Muscle of leg (tissue), 11 donors: ENCODE results near the gene LRP1B. TPM values are rescaled to one million over a fixed set of nuclear protein-coding genes. Genes with fewer than 3 reads are reported as not detected.
"Not testable (repeated sequence)": the region's sequence is repeated elsewhere in the genome, so short reads cannot be mapped to it uniquely, and the experiment has no call there.

Experiments used
- DNase-seq: peaks from one replicate; pipeline ENCODE4 v3.0.0; 2013
- H3K27ac ChIP-seq: one replicate; pipeline ENCODE4 v1.5.1; 2013; ENCODE audit warnings: mild to moderate bottlenecking, low read length, control low read depth
- H3K27me3 ChIP-seq: one replicate; pipeline ENCODE4 v1.6.1; 2013; ENCODE audit warnings: low read length; ENCODE audit not compliant: control insufficient read depth, insufficient read depth
- H3K36me3 ChIP-seq: one replicate; pipeline ENCODE4 v1.6.1; 2013; ENCODE audit warnings: low read length; ENCODE audit not compliant: control insufficient read depth, insufficient read depth
- H3K4me1 ChIP-seq: one replicate; pipeline ENCODE4 v1.6.1; 2013; ENCODE audit warnings: low read length; ENCODE audit not compliant: control insufficient read depth, insufficient read depth
- H3K4me3 ChIP-seq: one replicate; pipeline ENCODE4 v1.5.1; 2013; ENCODE audit warnings: low read length, control low read depth
- H3K9me3 ChIP-seq: replicated peaks from 2 replicates; pipeline ENCODE4 v1.6.1; 2013; ENCODE audit warnings: low read depth, low read length; ENCODE audit not compliant: control insufficient read depth
- whole genome bisulfite sequencing: methylation state at CpG from one replicate; pipeline ENCODE4 v1.1.5; 2013; ENCODE audit warnings: missing lambda C conversion rate; ENCODE audit not compliant: insufficient coverage; 5-methylcytosine and 5-hydroxymethylcytosine counted together
- polyA plus RNA-seq, 8 donors: library from polyadenylated mRNA; unstranded; fragments of 120-200 nt; gene quantifications; one replicate each; pipeline versions ENCODE4 v1.2.1 to v1.2.3, GENCODE V29; 2013; ENCODE audit warnings: inconsistent platforms in 1 of 8, low replicate concordance in 1 of 8; ENCODE audit not compliant: insufficient read length in 8 of 8, insufficient read depth in 1 of 8
- total RNA-seq: library from RNA; stranded (reverse); fragments of 120-200 nt; gene quantifications from one replicate; pipeline ENCODE4 v1.2.4, GENCODE V29; 2013

Gene LRP1B
- total and polyA plus RNA-seq, 9 donors = 0.84 to 2.3 (median 1.4) TPM

- H3K4me3 ChIP-seq = no peak overlapping the region
- no peak overlapping the region for H3K27ac ChIP-seq
- H3K9me3 ChIP-seq = no peaks in the 10 kb centered on the region
- no peaks in the 10 kb centered on the region for H3K4me1 ChIP-seq
- no peaks in the 10 kb centered on the region for H3K27me3 ChIP-seq
- H3K36me3 ChIP-seq = no peaks in the 10 kb centered on the region
- DNase-seq = no peak
These were observed 1136.0 kb downstream of the LRP1B start for GRCh38 chr2:140994856-140995255.

- Histone ChIP-seq H3K9me3 (no peaks in the 10 kb centered on the region), H3K36me3 (no peaks in the 10 kb centered on the region), H3K27ac (no peak overlapping the region), H3K4me1 (no peaks in the 10 kb centered on the region), H3K27me3 (no peaks in the 10 kb centered on the region), H3K4me3 (no peak overlapping the region)
- WGBS = no CpG with 5 or more reads among the region's 1 CpG
- DNase-seq = no peak
These were observed 1140.4 kb downstream of the LRP1B start for GRCh38 chr2:140990416-140990815.

DNA sequence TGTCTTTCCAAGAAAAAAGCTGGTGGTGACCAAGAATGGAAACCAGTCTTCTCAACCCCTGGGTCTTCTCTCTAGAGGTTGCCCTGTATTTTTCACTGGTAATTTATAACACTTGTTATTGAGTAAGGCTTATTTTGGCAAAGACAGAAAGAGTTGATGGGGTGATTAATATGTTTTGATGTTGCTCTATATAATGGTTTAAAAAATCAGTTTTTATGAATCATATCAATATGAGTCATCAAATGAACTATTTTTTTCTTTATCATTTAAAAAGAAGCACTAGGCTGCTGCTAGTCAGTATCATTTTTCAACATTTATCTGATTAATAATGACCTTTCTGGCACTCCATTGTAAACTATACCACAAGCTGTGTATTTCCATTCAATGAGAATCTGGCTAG lies 1142.2 kb downstream of the LRP1B start:
- no peak for DNase-seq
- Histone ChIP-seq H3K4me3 (no peak overlapping the region), H3K9me3 (no peaks in the 10 kb centered on the region), H3K27ac (no peak overlapping the region), H3K36me3 (no peaks in the 10 kb centered on the region), H3K4me1 (no peaks in the 10 kb centered on the region), H3K27me3 (no peaks in the 10 kb centered on the region)

GRCh38 chr2:140986456-140986855 lies 1144.4 kb downstream of the LRP1B start:
- no peak for DNase-seq
- Histone ChIP-seq H3K9me3 (no peaks in the 10 kb centered on the region), H3K27me3 (no peaks in the 10 kb centered on the region), H3K4me3 (no peak overlapping the region), H3K36me3 (no peaks in the 10 kb centered on the region), H3K4me1 (no peaks in the 10 kb centered on the region), H3K27ac (no peak overlapping the region)
- WGBS = no CpG with 5 or more reads among the region's 1 CpG

DNA sequence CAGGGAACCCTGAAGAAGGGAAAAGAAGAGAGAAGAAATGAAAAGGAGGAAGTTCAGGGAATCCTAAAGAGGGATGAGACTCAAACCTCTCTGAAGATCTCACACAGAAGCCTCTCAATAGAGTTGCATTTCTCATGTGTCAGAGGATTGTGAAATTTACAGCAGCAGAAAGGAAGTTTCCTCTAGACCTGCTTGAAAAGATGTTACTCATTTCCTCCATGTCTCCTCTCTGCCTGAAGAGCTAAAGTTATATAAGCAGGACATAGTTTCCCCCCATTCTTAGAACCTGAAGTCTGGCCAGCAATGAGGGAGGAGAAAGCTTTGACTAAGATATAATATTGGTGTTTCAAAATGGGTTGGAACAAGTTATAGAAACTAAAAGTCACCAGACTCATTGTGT lies 1155.6 kb downstream of the LRP1B start:
- Histone ChIP-seq H3K36me3 (no peaks in the 10 kb centered on the region), H3K27ac (no peak overlapping the region), H3K4me3 (no peak overlapping the region), H3K4me1 (no peaks in the 10 kb centered on the region), H3K9me3 (no peaks in the 10 kb centered on the region), H3K27me3 (no peaks in the 10 kb centered on the region)
- no peak for DNase-seq

- Histone ChIP-seq H3K36me3 (no peaks in the 10 kb centered on the region), H3K27ac (no peak overlapping the region), H3K27me3 (no peaks in the 10 kb centered on the region), H3K4me1 (no peaks in the 10 kb centered on the region), H3K9me3 (no peaks in the 10 kb centered on the region), H3K4me3 (no peak overlapping the region)
- no peak for DNase-seq
- WGBS = no CpG with 5 or more reads among the region's 1 CpG
These were observed 1158.1 kb downstream of the LRP1B start for GRCh38 chr2:140972724-140973123.

DNA sequence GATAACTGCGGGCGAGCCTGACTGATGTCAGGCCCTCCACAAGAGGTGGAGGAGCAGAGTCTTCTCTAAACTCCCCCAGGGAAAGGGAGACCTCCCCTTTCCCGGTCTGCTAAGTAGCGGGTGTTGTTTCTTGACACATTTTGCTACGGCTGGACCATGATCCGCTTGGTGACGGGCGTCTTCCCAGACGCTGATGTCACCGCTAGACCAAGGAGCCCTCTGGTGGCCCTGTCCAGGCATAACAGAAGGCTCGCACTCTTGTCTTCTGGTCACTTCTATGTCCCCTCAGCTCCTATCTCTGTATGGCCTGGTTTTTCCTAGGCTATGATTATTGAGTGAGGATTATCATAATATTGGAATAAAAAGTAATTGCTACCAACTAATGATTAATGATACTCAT lies 1166.5 kb downstream of the LRP1B start:
- not testable (repeated sequence) for H3K9me3 ChIP-seq, H3K4me1 ChIP-seq, H3K36me3 ChIP-seq, H3K27ac ChIP-seq, H3K4me3 ChIP-seq, DNase-seq, H3K27me3 ChIP-seq
- WGBS = 89% methylated on average over 7 of the region's 11 CpGs

GRCh38 chr2:140949932-140950331 lies 1180.9 kb downstream of the LRP1B start:
- Histone ChIP-seq H3K9me3 (no peaks in the 10 kb centered on the region), H3K27me3 (no peaks in the 10 kb centered on the region), H3K4me1 (no peaks in the 10 kb centered on the region), H3K27ac (no peak overlapping the region), H3K4me3 (no peak overlapping the region), H3K36me3 (no peaks in the 10 kb centered on the region)
- no peak for DNase-seq
- no CpG with 5 or more reads among the region's 1 CpG for WGBS

- no peaks in the 10 kb centered on the region for H3K4me1 ChIP-seq
- no peaks in the 10 kb centered on the region for H3K36me3 ChIP-seq
- no peaks in the 10 kb centered on the region for H3K9me3 ChIP-seq
- no peak for DNase-seq
- no CpG with 5 or more reads among the region's 4 CpGs for WGBS
- no peaks in the 10 kb centered on the region for H3K27me3 ChIP-seq
- H3K4me3 ChIP-seq = no peak overlapping the region
- H3K27ac ChIP-seq = no peak overlapping the region
These were observed 1183.6 kb downstream of the LRP1B start for GRCh38 chr2:140947236-140947635.

- Histone ChIP-seq H3K4me1 (no peaks in the 10 kb centered on the region), H3K4me3 (no peak overlapping the region), H3K9me3 (no peaks in the 10 kb centered on the region), H3K27ac (no peak overlapping the region), H3K36me3 (no peaks in the 10 kb centered on the region), H3K27me3 (no peaks in the 10 kb centered on the region)
- no peak for DNase-seq
These were observed 1186.9 kb downstream of the LRP1B start for GRCh38 chr2:140943867-140944266.

DNA sequence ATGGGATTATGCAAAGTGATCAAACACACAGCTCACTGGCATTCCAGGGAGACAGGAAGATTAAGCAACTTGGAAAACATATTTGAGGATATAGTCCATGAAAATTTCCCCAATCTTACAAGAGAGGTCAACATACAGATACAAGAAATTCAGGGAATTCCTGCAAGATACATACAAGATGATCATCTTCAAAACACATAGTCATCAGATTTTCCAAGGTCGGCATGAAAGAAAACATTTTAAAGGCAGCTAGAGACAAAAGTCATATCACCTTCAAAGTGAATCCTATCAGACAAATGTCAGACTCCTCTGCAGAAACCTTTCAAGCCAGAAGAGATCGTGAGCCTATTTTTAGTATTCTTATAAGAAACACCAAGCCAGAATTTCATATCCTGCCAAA lies 1188.5 kb downstream of the LRP1B start:
- DNase-seq = no peak
- no peak overlapping the region for H3K27ac ChIP-seq
- H3K9me3 ChIP-seq = no peaks in the 10 kb centered on the region
- no peaks in the 10 kb centered on the region for H3K4me1 ChIP-seq
- H3K36me3 ChIP-seq = no peaks in the 10 kb centered on the region
- WGBS = 80% methylated on average over 1 of the region's 2 CpGs
- H3K4me3 ChIP-seq = no peak overlapping the region
- no peaks in the 10 kb centered on the region for H3K27me3 ChIP-seq
